KMS-11 (cell line): ENCODE measurements around the gene TPTE.
A peak's percentile ranks its signal among the peaks of the same experiment; 100 is the strongest.
"Not testable (repeated sequence)": the region's sequence is repeated elsewhere in the genome, so short reads cannot be mapped to it uniquely, and the experiment has no call there.

Experiments
- H2AFZ ChIP-seq: fragments of 200-600 bp; sonication (generic); 2 replicates; pipeline ENCODE4 v1.6.1; 2016; ENCODE audit warnings: antibody characterized with exemption, mixed run types, low read depth
- H3K27ac ChIP-seq: fragments of 200-600 bp; sonication (generic); 2 replicates; pipeline ENCODE4 v1.6.1; 2016; ENCODE audit warnings: mild to moderate bottlenecking, mixed run types
- H3K27me3 ChIP-seq: fragments of 200-600 bp; sonication (generic); 2 replicates; pipeline ENCODE4 v1.6.1; 2017; ENCODE audit warnings: mild to moderate bottlenecking, low read depth, mixed run types, moderate library complexity; ENCODE audit not compliant: insufficient read depth
- H3K36me3 ChIP-seq: fragments of 200-600 bp; sonication (generic); 2 replicates; pipeline ENCODE4 v1.6.1; 2017; ENCODE audit warnings: mild to moderate bottlenecking, mixed run types; ENCODE audit not compliant: insufficient read depth
- H3K4me1 ChIP-seq: fragments of 200-600 bp; sonication (generic); 2 replicates; pipeline ENCODE4 v1.6.1; 2016; ENCODE audit warnings: mild to moderate bottlenecking, low read depth, mixed run types; ENCODE audit not compliant: poor library complexity, severe bottlenecking
- H3K4me2 ChIP-seq: fragments of 200-600 bp; sonication (generic); 2 replicates; pipeline ENCODE4 v1.7.0; 2016; ENCODE audit warnings: mild to moderate bottlenecking, mixed run types
- H3K4me3 ChIP-seq: fragments of 200-600 bp; sonication (generic); IDR thresholded peaks from 2 replicates; pipeline ENCODE4 v1.6.1; 2017; ENCODE audit warnings: low read depth, low read length, mixed read lengths; ENCODE audit not compliant: insufficient read depth
- H3K79me2 ChIP-seq: fragments of 200-600 bp; sonication (generic); 2 replicates; pipeline ENCODE4 v1.6.1; 2016; ENCODE audit warnings: low read depth, mixed run types; ENCODE audit not compliant: insufficient read depth
- H3K9ac ChIP-seq: fragments of 200-600 bp; sonication (generic); 2 replicates; pipeline ENCODE4 v1.6.1; 2016; ENCODE audit warnings: mild to moderate bottlenecking, mixed run types
- H4K20me1 ChIP-seq: fragments of 200-600 bp; sonication (generic); 2 replicates; pipeline ENCODE4 v1.6.1; 2016; ENCODE audit warnings: mild to moderate bottlenecking, mixed run types; ENCODE audit not compliant: insufficient read depth
- TF ChIP-seq, protein P1 (sequence below): fragments of 200-600 bp; sonication (generic); conservative IDR thresholded peaks from 2 replicates; pipeline ENCODE4 v1.6.1; 2017; ENCODE audit warnings: low read depth, mild to moderate bottlenecking, antibody characterized with exemption, low read length, moderate library complexity, mixed read lengths

Gene TPTE

DNA sequence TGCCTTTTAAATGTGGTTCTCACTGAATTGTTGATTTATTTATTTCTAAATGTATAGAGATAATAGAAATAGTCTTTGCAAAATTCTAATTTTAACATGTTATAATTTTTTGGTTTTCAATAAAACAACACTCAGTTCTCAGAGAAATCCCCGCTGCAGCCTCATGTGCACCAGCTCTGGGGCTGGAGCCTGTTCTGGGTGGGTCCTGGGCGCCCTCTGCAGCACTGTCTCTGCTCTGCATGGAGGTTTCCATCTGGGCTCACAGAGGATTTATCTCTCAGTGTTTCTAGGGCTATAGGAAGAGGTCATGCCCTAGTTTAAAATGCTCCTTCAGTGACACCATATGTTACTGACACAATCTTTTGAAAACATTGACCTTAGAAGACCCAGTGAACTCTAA lies 128.9 kb downstream of the TPTE start:
- H3K27me3 ChIP-seq, H4K20me1 ChIP-seq, H2AFZ ChIP-seq, H3K9ac ChIP-seq, H3K4me2 ChIP-seq, H3K4me3 ChIP-seq, H3K27ac ChIP-seq, H3K4me1 ChIP-seq, H3K36me3 ChIP-seq, H3K79me2 ChIP-seq: not testable (repeated sequence)
- TF ChIP-seq, protein P1, sequence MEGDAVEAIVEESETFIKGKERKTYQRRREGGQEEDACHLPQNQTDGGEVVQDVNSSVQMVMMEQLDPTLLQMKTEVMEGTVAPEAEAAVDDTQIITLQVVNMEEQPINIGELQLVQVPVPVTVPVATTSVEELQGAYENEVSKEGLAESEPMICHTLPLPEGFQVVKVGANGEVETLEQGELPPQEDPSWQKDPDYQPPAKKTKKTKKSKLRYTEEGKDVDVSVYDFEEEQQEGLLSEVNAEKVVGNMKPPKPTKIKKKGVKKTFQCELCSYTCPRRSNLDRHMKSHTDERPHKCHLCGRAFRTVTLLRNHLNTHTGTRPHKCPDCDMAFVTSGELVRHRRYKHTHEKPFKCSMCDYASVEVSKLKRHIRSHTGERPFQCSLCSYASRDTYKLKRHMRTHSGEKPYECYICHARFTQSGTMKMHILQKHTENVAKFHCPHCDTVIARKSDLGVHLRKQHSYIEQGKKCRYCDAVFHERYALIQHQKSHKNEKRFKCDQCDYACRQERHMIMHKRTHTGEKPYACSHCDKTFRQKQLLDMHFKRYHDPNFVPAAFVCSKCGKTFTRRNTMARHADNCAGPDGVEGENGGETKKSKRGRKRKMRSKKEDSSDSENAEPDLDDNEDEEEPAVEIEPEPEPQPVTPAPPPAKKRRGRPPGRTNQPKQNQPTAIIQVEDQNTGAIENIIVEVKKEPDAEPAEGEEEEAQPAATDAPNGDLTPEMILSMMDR, result 0 out of 2 replicates have a peak, but pooled peaks have one; percentile 31
